HEK293 (cell line): Measurements from ENCODE around the gene MVB12B.

ENCODE experiments used
- CTCF ChIA-PET: fragments of 350-600 bp; formaldehyde crosslinking; extraction: SDS; loops from one replicate; lab custom pipeline; 2021; ENCODE audit warnings: antibody characterized with exemption; lab: Yijun Ruan, JAX
- POLR2A ChIA-PET: fragments of 300-600 bp; formaldehyde crosslinking; extraction: SDS; loops from one replicate; lab custom pipeline; 2020; ENCODE audit warnings: antibody characterized with exemption, inconsistent platforms; lab: Yijun Ruan, JAX
- H3K27ac ChIP-seq: fragments of 200-500 bp; sonication (Bioruptor generic); 2 replicates; pipeline ENCODE4 v1.5.1; 2014; ENCODE audit warnings: low read depth, low read length, control low read depth, inconsistent platforms; ENCODE audit errors: extremely low read depth
- H3K36me3 ChIP-seq, 2 experiments: fragments of 200-500 bp in 1 of 2; sonication (Bioruptor generic) in 1 of 2; 1 replicate in 1 of 2; 2 replicates in 1 of 2; pipeline ENCODE4 v1.5.1; 2014 to 2017; ENCODE audit warnings: inconsistent platforms in 2 of 2, low read length in 2 of 2; ENCODE audit not compliant: control insufficient read depth in 2 of 2, insufficient read depth in 1 of 2
- H3K4me1 ChIP-seq: fragments of 200-500 bp; sonication (Bioruptor generic); 2 replicates; pipeline ENCODE4 v1.5.1; 2014; ENCODE audit warnings: mild to moderate bottlenecking, low read length, inconsistent platforms; ENCODE audit not compliant: control insufficient read depth, insufficient read depth
- H3K4me3 ChIP-seq: 2 replicates; pipeline ENCODE4 v1.5.1; 2011; ENCODE audit warnings: low read depth, mild to moderate bottlenecking, control low read depth, low read length, moderate library complexity
- H3K9me3 ChIP-seq: fragments of 200-500 bp; sonication (Bioruptor generic); 2 replicates; pipeline ENCODE4 v1.5.1; 2014; ENCODE audit warnings: low read depth, low read length, inconsistent platforms; ENCODE audit not compliant: control insufficient read depth, insufficient read depth
- BCL11B ChIP-seq: fragments of 450-650 bp; formaldehyde crosslinking; IDR thresholded peaks from 2 replicates; pipeline ENCODE4 v1.5.1; 2016; ENCODE audit warnings: low read depth, missing biosample characterization, missing genetic modification characterization
- GLIS1 ChIP-seq: fragments of 450-650 bp; formaldehyde crosslinking; IDR thresholded peaks from 2 replicates; pipeline ENCODE4 v1.5.1; 2016; ENCODE audit warnings: missing biosample characterization, missing genetic modification characterization
- HOXC10 ChIP-seq: sonication (generic); formaldehyde crosslinking; IDR thresholded peaks from 2 replicates; pipeline ENCODE4 v1.8.1; 2023; ENCODE audit warnings: mild to moderate bottlenecking, missing genetic modification reagents
- KLF1 ChIP-seq: fragments of 450-650 bp; formaldehyde crosslinking; IDR thresholded peaks from 2 replicates; pipeline ENCODE4 v1.5.1; 2016; ENCODE audit warnings: missing biosample characterization, missing genetic modification characterization
- OSR2 ChIP-seq: fragments of 450-650 bp; formaldehyde crosslinking; IDR thresholded peaks from 2 replicates; pipeline ENCODE4 v1.5.1; 2016; ENCODE audit warnings: missing biosample characterization, missing genetic modification characterization
- SP3 ChIP-seq: fragments of 450-650 bp; formaldehyde crosslinking; IDR thresholded peaks from 2 replicates; pipeline ENCODE4 v1.5.1; 2016; ENCODE audit warnings: missing biosample characterization, missing genetic modification characterization
- ZNF175 ChIP-seq: fragments of 450-650 bp; formaldehyde crosslinking; IDR thresholded peaks from 2 replicates; pipeline ENCODE4 v1.5.1; 2016; ENCODE audit warnings: missing biosample characterization, missing genetic modification characterization
- ZNF211 ChIP-seq: fragments of 450-650 bp; formaldehyde crosslinking; IDR thresholded peaks from 2 replicates; pipeline ENCODE4 v1.5.1; 2016; ENCODE audit warnings: low read depth, missing biosample characterization, missing genetic modification characterization
- ZNF24 ChIP-seq: fragments of 450-650 bp; formaldehyde crosslinking; IDR thresholded peaks from 2 replicates; pipeline ENCODE4 v1.5.1; 2016; ENCODE audit warnings: missing biosample characterization, missing genetic modification characterization
- ZNF274 ChIP-seq, 2 experiments: fragments of 200-500 bp in 1 of 2; fragments of 450-650 bp in 1 of 2; sonication (Bioruptor generic) in 1 of 2; formaldehyde crosslinking in 1 of 2; IDR thresholded peaks; 2 replicates each; pipeline versions ENCODE4 v1.5.1 to v1.6.1; 2014 to 2016; ENCODE audit warnings: borderline replicate concordance in 1 of 2, inconsistent platforms in 1 of 2, low read length in 1 of 2, missing biosample characterization in 1 of 2, missing genetic modification characterization in 1 of 2
- ZNF302 ChIP-seq: fragments of 450-650 bp; formaldehyde crosslinking; IDR thresholded peaks from 2 replicates; pipeline ENCODE4 v1.5.1; 2016; ENCODE audit warnings: missing biosample characterization, missing genetic modification characterization, low read depth
- ZNF324 ChIP-seq: fragments of 450-650 bp; formaldehyde crosslinking; IDR thresholded peaks from 2 replicates; pipeline ENCODE4 v1.5.1; 2016; ENCODE audit warnings: missing biosample characterization, missing genetic modification characterization
- ZNF37A ChIP-seq: fragments of 450-650 bp; IDR thresholded peaks from 2 replicates; pipeline ENCODE4 v1.5.1; 2018; ENCODE audit warnings: missing biosample characterization, missing genetic modification characterization
- ZNF48 ChIP-seq: fragments of 450-650 bp; formaldehyde crosslinking; IDR thresholded peaks from 2 replicates; pipeline ENCODE4 v1.5.1; 2016; ENCODE audit warnings: missing biosample characterization, missing genetic modification characterization
- ZNF514 ChIP-seq: fragments of 450-650 bp; formaldehyde crosslinking; IDR thresholded peaks from 2 replicates; pipeline ENCODE4 v1.5.1; 2016; ENCODE audit warnings: missing biosample characterization, missing genetic modification characterization
- ZNF521 ChIP-seq: fragments of 450-650 bp; formaldehyde crosslinking; IDR thresholded peaks from 2 replicates; pipeline ENCODE4 v1.5.1; 2017; ENCODE audit warnings: missing biosample characterization, mild to moderate bottlenecking, missing genetic modification characterization
- ZNF707 ChIP-seq: fragments of 450-650 bp; formaldehyde crosslinking; IDR thresholded peaks from 2 replicates; pipeline ENCODE4 v1.5.1; 2016; ENCODE audit warnings: missing biosample characterization, missing genetic modification characterization
- ZNF785 ChIP-seq: fragments of 450-650 bp; formaldehyde crosslinking; IDR thresholded peaks from 2 replicates; pipeline ENCODE4 v1.5.1; 2016; ENCODE audit warnings: missing biosample characterization, missing genetic modification characterization
- ZNF792 ChIP-seq: fragments of 450-650 bp; formaldehyde crosslinking; IDR thresholded peaks from 2 replicates; pipeline ENCODE4 v1.5.1; 2016; ENCODE audit warnings: missing biosample characterization, missing genetic modification characterization
- ZSCAN23 ChIP-seq: fragments of 450-650 bp; formaldehyde crosslinking; IDR thresholded peaks from 2 replicates; pipeline ENCODE4 v1.5.1; 2016; ENCODE audit warnings: missing biosample characterization, missing genetic modification characterization
- ZSCAN30 ChIP-seq: fragments of 450-650 bp; IDR thresholded peaks from 2 replicates; pipeline ENCODE4 v1.5.1; 2018; ENCODE audit warnings: missing biosample characterization, mild to moderate bottlenecking, missing genetic modification characterization, moderate library complexity
- TF ChIP-seq, protein P1 (sequence below): fragments of 450-650 bp; formaldehyde crosslinking; IDR thresholded peaks from 2 replicates; pipeline ENCODE4 v1.5.1; 2016; ENCODE audit warnings: missing biosample characterization, missing genetic modification characterization
- TF ChIP-seq, protein P2 (sequence below): fragments of 450-650 bp; formaldehyde crosslinking; IDR thresholded peaks from 2 replicates; pipeline ENCODE4 v1.5.1; 2016; ENCODE audit warnings: missing biosample characterization, missing genetic modification characterization
- TF ChIP-seq, protein P3 (sequence below): IDR thresholded peaks from 2 replicates; pipeline ENCODE4 v1.6.1; 2011; ENCODE audit warnings: mild to moderate bottlenecking, low read depth, low read length, borderline replicate concordance
- TF ChIP-seq, protein P4 (sequence below): fragments of 450-650 bp; formaldehyde crosslinking; conservative IDR thresholded peaks from 2 replicates; pipeline ENCODE4 v1.5.1; 2016; ENCODE audit warnings: low read depth, missing biosample characterization, missing genetic modification characterization
- TF ChIP-seq, protein P5 (sequence below): fragments of 450-650 bp; IDR thresholded peaks from 2 replicates; pipeline ENCODE4 v1.5.1; 2018; ENCODE audit warnings: missing biosample characterization, mild to moderate bottlenecking, missing genetic modification characterization
- TF ChIP-seq, protein P6 (sequence below): fragments of 450-650 bp; formaldehyde crosslinking; IDR thresholded peaks from 2 replicates; pipeline ENCODE4 v1.5.1; 2016; ENCODE audit warnings: missing biosample characterization, missing genetic modification characterization

The MVB12B gene

DNA sequence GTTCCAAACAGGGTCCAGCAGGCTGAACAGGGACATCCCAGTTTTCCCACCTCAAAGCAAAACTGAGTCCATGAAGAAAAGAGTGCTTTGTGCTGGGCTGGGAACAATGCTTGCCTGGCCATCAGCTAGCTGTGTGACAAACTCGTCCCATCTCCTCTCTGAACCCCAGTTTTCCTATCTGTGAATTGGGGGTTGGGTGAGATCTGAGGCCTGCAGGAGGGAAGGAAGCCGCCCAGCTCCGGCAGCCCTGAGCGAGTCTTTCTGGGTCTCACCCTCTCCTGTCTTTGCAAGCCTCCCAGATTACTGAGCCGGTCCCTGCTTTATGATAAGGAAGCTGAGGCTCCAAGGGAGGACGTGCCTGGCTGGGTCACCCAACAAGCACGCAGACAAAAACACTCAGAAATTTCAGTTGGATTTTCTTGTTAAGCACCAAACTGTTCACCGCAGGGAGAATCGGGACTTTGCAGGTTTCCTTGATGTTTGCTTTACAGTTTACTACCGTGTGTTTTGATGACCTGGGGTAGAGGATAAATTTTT is 204.5 kb downstream of the MVB12B start:
- POLR2A ChIA-PET: interaction anchor here (0.7 to 1.0 kb wide), 2 partner anchors 17 to 1978 kb away, joined by 3 read pairs; no protein-coding TSS in a partner anchor

DNA sequence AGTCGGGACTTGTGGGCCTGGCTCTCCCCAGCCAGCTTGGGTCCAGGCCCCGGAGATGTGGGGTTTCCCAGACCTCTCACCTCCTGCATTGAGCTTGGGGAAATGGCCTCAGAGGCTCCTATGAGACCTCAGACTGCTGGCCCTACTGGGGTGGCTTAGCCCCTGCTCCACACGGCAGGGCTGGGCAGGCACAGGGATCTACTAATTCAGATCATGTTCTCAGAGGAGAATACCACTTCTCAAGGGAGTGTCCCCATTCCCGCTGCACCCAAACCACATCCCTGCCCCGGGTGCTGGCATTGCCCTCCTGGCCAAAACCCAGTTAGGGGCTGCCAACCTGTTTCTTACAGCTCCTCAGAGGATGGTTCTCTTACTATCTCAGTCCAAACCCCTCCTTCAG is 205.0 kb downstream of the MVB12B start:
- Histone ChIP-seq H3K4me1 (no peaks in the 10 kb centered on the region), H3K4me3 (no peak overlapping the region), H3K27ac (no peak overlapping the region)
- TF ChIP-seq, protein P1, sequence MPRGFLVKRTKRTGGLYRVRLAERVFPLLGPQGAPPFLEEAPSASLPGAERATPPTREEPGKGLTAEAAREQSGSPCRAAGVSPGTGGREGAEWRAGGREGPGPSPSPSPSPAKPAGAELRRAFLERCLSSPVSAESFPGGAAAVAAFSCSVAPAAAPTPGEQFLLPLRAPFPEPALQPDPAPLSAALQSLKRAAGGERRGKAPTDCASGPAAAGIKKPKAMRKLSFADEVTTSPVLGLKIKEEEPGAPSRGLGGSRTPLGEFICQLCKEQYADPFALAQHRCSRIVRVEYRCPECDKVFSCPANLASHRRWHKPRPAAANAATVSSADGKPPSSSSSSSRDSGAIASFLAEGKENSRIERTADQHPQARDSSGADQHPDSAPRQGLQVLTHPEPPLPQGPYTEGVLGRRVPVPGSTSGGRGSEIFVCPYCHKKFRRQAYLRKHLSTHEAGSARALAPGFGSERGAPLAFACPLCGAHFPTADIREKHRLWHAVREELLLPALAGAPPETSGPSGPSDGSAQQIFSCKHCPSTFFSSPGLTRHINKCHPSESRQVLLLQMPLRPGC (tag by site-specific recombination): no peak
- TF ChIP-seq ZNF211 (tag by site-specific recombination): no peak
- TF ChIP-seq BCL11B: no peak
- TF ChIP-seq, protein P2, sequence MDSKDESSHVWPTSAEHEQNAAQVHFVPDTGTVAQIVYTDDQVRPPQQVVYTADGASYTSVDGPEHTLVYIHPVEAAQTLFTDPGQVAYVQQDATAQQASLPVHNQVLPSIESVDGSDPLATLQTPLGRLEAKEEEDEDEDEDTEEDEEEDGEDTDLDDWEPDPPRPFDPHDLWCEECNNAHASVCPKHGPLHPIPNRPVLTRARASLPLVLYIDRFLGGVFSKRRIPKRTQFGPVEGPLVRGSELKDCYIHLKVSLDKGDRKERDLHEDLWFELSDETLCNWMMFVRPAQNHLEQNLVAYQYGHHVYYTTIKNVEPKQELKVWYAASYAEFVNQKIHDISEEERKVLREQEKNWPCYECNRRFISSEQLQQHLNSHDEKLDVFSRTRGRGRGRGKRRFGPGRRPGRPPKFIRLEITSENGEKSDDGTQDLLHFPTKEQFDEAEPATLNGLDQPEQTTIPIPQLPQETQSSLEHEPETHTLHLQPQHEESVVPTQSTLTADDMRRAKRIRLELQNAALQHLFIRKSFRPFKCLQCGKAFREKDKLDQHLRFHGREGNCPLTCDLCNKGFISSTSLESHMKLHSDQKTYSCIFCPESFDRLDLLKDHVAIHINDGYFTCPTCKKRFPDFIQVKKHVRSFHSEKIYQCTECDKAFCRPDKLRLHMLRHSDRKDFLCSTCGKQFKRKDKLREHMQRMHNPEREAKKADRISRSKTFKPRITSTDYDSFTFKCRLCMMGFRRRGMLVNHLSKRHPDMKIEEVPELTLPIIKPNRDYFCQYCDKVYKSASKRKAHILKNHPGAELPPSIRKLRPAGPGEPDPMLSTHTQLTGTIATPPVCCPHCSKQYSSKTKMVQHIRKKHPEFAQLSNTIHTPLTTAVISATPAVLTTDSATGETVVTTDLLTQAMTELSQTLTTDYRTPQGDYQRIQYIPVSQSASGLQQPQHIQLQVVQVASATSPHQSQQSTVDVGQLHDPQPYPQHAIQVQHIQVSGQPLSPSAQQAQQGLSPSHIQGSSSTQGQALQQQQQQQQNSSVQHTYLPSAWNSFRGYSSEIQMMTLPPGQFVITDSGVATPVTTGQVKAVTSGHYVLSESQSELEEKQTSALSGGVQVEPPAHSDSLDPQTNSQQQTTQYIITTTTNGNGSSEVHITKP: no peak
- no peak for TF ChIP-seq GLIS1 (tag by site-specific recombination)
- no peak for TF ChIP-seq ZNF175 (tag by site-specific recombination)
- TF ChIP-seq, protein P3, sequence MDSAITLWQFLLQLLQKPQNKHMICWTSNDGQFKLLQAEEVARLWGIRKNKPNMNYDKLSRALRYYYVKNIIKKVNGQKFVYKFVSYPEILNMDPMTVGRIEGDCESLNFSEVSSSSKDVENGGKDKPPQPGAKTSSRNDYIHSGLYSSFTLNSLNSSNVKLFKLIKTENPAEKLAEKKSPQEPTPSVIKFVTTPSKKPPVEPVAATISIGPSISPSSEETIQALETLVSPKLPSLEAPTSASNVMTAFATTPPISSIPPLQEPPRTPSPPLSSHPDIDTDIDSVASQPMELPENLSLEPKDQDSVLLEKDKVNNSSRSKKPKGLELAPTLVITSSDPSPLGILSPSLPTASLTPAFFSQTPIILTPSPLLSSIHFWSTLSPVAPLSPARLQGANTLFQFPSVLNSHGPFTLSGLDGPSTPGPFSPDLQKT: no peak
- TF ChIP-seq, protein P4, sequence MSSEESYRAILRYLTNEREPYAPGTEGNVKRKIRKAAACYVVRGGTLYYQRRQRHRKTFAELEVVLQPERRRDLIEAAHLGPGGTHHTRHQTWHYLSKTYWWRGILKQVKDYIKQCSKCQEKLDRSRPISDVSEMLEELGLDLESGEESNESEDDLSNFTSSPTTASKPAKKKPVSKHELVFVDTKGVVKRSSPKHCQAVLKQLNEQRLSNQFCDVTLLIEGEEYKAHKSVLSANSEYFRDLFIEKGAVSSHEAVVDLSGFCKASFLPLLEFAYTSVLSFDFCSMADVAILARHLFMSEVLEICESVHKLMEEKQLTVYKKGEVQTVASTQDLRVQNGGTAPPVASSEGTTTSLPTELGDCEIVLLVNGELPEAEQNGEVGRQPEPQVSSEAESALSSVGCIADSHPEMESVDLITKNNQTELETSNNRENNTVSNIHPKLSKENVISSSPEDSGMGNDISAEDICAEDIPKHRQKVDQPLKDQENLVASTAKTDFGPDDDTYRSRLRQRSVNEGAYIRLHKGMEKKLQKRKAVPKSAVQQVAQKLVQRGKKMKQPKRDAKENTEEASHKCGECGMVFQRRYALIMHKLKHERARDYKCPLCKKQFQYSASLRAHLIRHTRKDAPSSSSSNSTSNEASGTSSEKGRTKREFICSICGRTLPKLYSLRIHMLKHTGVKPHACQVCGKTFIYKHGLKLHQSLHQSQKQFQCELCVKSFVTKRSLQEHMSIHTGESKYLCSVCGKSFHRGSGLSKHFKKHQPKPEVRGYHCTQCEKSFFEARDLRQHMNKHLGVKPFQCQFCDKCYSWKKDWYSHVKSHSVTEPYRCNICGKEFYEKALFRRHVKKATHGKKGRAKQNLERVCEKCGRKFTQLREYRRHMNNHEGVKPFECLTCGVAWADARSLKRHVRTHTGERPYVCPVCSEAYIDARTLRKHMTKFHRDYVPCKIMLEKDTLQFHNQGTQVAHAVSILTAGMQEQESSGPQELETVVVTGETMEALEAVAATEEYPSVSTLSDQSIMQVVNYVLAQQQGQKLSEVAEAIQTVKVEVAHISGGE (tag by site-specific recombination): no peak
- no peak for TF ChIP-seq OSR2 (tag by site-specific recombination)
- TF ChIP-seq SP3 (tag by site-specific recombination): no peak

More for the DNA sequence above, 204.5 kb downstream of the MVB12B start:
- Histone ChIP-seq H3K9me3 (no peaks in the 10 kb centered on the region), H3K27ac (no peak overlapping the region), H3K36me3 (no peaks in the 10 kb centered on the region), H3K4me1 (no peaks in the 10 kb centered on the region)
- CTCF ChIA-PET: interaction anchor here (0.6 to 2.4 kb wide), 4 partner anchors 18 to 32 kb away, joined by 4 to 9 read pairs (median 6); no protein-coding TSS in a partner anchor
- TF ChIP-seq ZNF302 (tag by site-specific recombination) (no peak), ZNF274 (IDR thresholded peaks at IDR 0.05; ENCODE audit: low read length) (no peak), ZNF274 (tag by site-specific recombination; IDR thresholded peaks at IDR 0.05; ENCODE audit: borderline replicate concordance) (no peak), ZNF514 (tag by site-specific recombination) (no peak), ZNF785 (no peak), HOXC10 (no peak), ZNF792 (tag by site-specific recombination) (no peak), ZNF521 (no peak), ZNF707 (tag by site-specific recombination) (no peak), ZNF48 (tag by site-specific recombination) (no peak), ZNF24 (tag by site-specific recombination) (no peak), ZSCAN30 (no peak), ZSCAN23 (tag by site-specific recombination) (no peak), KLF1 (no peak), ZNF37A (tag by site-specific recombination) (no peak), ZNF324 (tag by site-specific recombination) (no peak)
- TF ChIP-seq, protein P5, sequence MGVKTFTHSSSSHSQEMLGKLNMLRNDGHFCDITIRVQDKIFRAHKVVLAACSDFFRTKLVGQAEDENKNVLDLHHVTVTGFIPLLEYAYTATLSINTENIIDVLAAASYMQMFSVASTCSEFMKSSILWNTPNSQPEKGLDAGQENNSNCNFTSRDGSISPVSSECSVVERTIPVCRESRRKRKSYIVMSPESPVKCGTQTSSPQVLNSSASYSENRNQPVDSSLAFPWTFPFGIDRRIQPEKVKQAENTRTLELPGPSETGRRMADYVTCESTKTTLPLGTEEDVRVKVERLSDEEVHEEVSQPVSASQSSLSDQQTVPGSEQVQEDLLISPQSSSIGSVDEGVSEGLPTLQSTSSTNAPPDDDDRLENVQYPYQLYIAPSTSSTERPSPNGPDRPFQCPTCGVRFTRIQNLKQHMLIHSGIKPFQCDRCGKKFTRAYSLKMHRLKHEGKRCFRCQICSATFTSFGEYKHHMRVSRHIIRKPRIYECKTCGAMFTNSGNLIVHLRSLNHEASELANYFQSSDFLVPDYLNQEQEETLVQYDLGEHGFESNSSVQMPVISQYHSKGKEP: no peak
- TF ChIP-seq, protein P6, sequence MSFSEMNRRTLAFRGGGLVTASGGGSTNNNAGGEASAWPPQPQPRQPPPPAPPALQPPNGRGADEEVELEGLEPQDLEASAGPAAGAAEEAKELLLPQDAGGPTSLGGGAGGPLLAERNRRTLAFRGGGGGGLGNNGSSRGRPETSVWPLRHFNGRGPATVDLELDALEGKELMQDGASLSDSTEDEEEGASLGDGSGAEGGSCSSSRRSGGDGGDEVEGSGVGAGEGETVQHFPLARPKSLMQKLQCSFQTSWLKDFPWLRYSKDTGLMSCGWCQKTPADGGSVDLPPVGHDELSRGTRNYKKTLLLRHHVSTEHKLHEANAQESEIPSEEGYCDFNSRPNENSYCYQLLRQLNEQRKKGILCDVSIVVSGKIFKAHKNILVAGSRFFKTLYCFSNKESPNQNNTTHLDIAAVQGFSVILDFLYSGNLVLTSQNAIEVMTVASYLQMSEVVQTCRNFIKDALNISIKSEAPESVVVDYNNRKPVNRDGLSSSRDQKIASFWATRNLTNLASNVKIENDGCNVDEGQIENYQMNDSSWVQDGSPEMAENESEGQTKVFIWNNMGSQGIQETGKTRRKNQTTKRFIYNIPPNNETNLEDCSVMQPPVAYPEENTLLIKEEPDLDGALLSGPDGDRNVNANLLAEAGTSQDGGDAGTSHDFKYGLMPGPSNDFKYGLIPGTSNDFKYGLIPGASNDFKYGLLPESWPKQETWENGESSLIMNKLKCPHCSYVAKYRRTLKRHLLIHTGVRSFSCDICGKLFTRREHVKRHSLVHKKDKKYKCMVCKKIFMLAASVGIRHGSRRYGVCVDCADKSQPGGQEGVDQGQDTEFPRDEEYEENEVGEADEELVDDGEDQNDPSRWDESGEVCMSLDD (tag by site-specific recombination): no peak
- TF ChIP-seq, all 188 proteins: peak for 0
- no peak overlapping the region for H3K4me3 ChIP-seq

More for the DNA sequence above, 205.0 kb downstream of the MVB12B start:
- ChIA-PET CTCF (interaction anchor here (0.6 to 2.4 kb wide), 5 partner anchors 17 to 33 kb away, joined by 4 to 9 read pairs (median 5); no protein-coding TSS in a partner anchor), POLR2A (interaction anchor here (1.0 kb wide), 1 partner anchor 17 kb away, joined by 3 read pairs; no protein-coding TSS in a partner anchor)
- no peaks in the 10 kb centered on the region for H3K9me3 ChIP-seq
- no peaks in the 10 kb centered on the region for H3K36me3 ChIP-seq
